ENCODE measurements around the gene CCT6A. TPM values are rescaled to one million over a fixed set of nuclear protein-coding genes. Genes with fewer than 3 reads are reported as not detected.

Gene CCT6A
- total RNA-seq, 1 experiment from 2014 or later = 257 TPM

DNA sequence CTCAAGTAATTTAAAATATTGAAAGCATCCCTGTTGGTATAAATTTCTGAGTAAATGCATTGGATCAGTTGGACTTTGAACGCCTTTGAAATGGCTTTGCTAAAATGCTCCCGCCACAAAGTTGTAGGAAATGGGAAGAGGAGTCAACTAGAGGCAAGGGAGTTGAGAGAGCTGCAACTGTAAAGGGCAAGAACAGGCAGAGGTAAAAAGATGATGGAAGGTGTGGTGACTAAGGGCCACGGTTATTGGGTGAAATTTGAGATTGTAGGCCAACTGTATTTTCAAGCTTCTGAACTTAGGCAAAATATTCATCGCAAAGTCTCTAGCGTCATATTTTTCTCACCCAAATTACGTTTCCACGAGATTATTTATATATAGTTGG is 11.9 kb downstream of the CCT6A start:
- H3K79me2 ChIP-seq (ENCODE audit: insufficient read depth, low read length) = peaks cover 70% of the 10 kb centered on the region
- H4K20me1 ChIP-seq (ENCODE audit: insufficient read depth) = peaks cover 15% of the 10 kb centered on the region
- peak overlapping the region in 1 of 2 experiments; percentile 88 for H3K4me3 ChIP-seq (replicated peaks in 1 of 2; ENCODE audit: low read depth in 1 of 2, low read length in 2 of 2)
- ATAC-seq (peak; percentile 18), DNase-seq (ENCODE audit: low read depth, low spot score) (no peak)
- TSS peak; percentile 3 for BruUV-seq (replicated peaks)
- peaks cover 21 to 51% of the 10 kb centered on the region in 2 experiments for H3K36me3 ChIP-seq (ENCODE audit: control insufficient read depth in 1 of 2, insufficient read depth in 2 of 2, low read length in 2 of 2)
- TF ChIP-seq EZH2phosphoT487 (IDR thresholded peaks at IDR 0.05; ENCODE audit: borderline replicate concordance) (no peak), SP1 (IDR thresholded peaks at IDR 0.05; ENCODE audit: low read depth) (no peak), FOSL1 (IDR thresholded peaks at IDR 0.05; ENCODE audit: low read depth) (no peak), SRF (IDR thresholded peaks at IDR 0.05; ENCODE audit: low read depth) (no peak), POLR2AphosphoS5 (IDR thresholded peaks at IDR 0.05; ENCODE audit: low read depth, low read length) (no peak), SIN3A (IDR thresholded peaks at IDR 0.05; ENCODE audit: low read depth) (no peak), ELF1 (IDR thresholded peaks at IDR 0.05; ENCODE audit: borderline replicate concordance, low read depth) (no peak), ZFX (IDR thresholded peaks at IDR 0.05) (no peak), CBX3 (IDR thresholded peaks at IDR 0.05; ENCODE audit: low read depth) (no peak), ZBTB33 (IDR thresholded peaks at IDR 0.05; ENCODE audit: extremely low read depth, insufficient replicate concordance, low read length) (no peak), POLR2A (IDR thresholded peaks at IDR 0.05; ENCODE audit: borderline replicate concordance, extremely low read depth, insufficient read depth, insufficient read length) (no peak)
- TF ChIP-seq, protein P1, sequence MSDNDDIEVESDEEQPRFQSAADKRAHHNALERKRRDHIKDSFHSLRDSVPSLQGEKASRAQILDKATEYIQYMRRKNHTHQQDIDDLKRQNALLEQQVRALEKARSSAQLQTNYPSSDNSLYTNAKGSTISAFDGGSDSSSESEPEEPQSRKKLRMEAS (IDR thresholded peaks at IDR 0.05) = no peak
- ChIA-PET POLR2A (interaction anchor here (1.2 to 6.5 kb wide), 2 partner anchors 10 to 12 kb away, joined by 5 to 64 read pairs; partner anchors contain the start of genes CCT6A and PSPH), RAD21 (ENCODE audit: low non-redundant PET in 1 of 2, low total read pairs in 2 of 2, uncharacterized antibody in 2 of 2, unreplicated experiment in 2 of 2) (no interaction called here), CTCF (interaction anchor here (0.8 kb wide), 1 partner anchor 422 kb away, joined by 3 read pairs; no protein-coding TSS in a partner anchor)
- no peaks in the 10 kb centered on the region for H3K9me2 ChIP-seq (ENCODE audit: insufficient read depth)
- H3K4me1 ChIP-seq (ENCODE audit: control insufficient read depth in 1 of 2, insufficient read depth in 2 of 2, low read length in 2 of 2) = peaks cover 32 to 61% of the 10 kb centered on the region in 2 experiments
- intact Hi-C loops (cut with micrococcal nuclease) = no loop called here
- no peaks in the 10 kb centered on the region for H3K27me3 ChIP-seq (ENCODE audit: insufficient read depth, low read length)
- no peaks in the 10 kb centered on the region for H3K9me3 ChIP-seq (ENCODE audit: control insufficient read depth in 1 of 2, insufficient read depth in 1 of 2, low read depth in 1 of 2, low read length in 2 of 2)
- peak overlapping the region; percentile 98 for H3K27ac ChIP-seq (ENCODE audit: low read depth, low read length)
- peak overlapping the region; percentile 85 for H3K4me2 ChIP-seq (ENCODE audit: low read length)
- no peak overlapping the region for H2AFZ ChIP-seq (ENCODE audit: low read depth, low read length, poor library complexity, severe bottlenecking)
- H3K9ac ChIP-seq (ENCODE audit: low read length) = peak overlapping the region; percentile 95

Measured in HCT116 (cell line).